ENCODE data around the gene TSPAN6. TPM values are rescaled to one million over a fixed set of nuclear protein-coding genes. Genes with fewer than 3 reads are reported as not detected.

TSPAN6 gene
- total RNA-seq, 3 donors from 2014 or later: 30.9 to 49.5 (median 40.6) TPM

Other genes starting within 250 kb of the TSPAN6 start
- 1 to 10 TPM; 1.6 to 2.6 (median 1.8) TPM for gene PCDH19, start 226.5 kb downstream of the TSPAN6 start, total RNA-seq
- 10 to 100 TPM in 1 of 3 donors, 1 to 10 TPM in 2; 1.3 to 16.6 (median 7.5) TPM for gene TNMD, start 51.9 kb downstream of the TSPAN6 start, total RNA-seq
- 10 to 100 TPM; 15.2 to 61.0 (median 32.6) TPM for gene SRPX2, start 7.4 kb upstream of the TSPAN6 start, total RNA-seq
- gene SYTL4, start 95.3 kb upstream of the TSPAN6 start, total RNA-seq: 10 to 100 TPM; 19.3 to 29.9 (median 25.2) TPM
- gene CSTF2, start 183.6 kb upstream of the TSPAN6 start, total RNA-seq: 10 to 100 TPM in 2 of 3 donors, 1 to 10 TPM in 1; 7.7 to 12.1 (median 11.8) TPM
- gene NOX1, start 237.6 kb upstream of the TSPAN6 start, total RNA-seq: not detected